ENCODE data around the gene VPS13D.
"Not testable (repeated sequence)": the region's sequence is repeated elsewhere in the genome, so short reads cannot be mapped to it uniquely, and the experiment has no call there.

The VPS13D gene

DNA sequence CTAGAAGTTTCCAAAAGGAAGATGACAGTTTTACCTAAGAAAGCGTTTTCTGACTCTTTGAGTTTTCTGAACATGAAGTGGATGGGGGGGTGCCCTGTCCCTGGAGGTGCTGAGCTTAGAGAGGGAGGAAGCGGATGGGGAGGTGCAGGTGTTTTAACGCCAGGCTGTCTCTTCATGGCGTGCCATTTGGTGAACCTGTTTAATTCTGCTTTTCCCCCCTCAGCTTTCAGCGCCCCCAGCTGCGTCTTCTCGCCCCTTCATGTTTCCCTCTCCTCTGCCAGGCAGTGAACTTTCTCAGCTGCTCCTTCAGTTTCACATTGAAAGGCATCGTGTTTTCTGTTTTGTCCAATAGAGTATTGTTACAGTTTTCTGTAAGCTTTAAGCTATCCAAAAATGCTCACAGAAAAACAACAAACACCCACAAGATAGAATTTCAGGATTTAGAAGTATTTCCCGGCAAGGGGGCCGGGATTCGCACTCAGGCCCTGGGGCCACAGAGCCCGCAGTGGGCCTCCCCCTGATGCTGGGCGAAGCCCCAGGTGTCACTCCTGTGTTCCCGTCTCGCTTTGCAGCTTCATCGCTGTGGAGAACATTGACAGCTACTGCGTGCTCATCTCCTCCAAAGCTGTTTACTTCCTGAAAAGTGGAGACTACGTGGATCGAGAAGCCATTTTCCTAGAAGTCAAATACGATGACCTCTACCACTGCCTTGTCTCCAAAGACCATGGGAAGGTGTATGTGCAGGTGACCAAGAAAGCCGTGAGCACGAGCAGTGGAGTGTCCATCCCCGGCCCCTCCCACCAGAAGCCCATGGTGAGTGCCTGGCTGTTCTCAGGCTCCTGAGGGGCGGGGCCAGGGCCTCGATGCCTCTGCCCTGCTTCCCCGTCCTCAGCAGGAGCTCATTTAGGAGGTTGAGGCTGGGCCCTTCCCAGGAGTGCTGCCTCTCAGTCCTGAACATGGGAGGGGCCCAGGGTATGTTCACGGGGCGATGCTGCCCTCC, 276.8 kb downstream of the VPS13D start:
- DNase-seq: no peak
- intact Hi-C loops (cut with DNase I): no loop called here

DNA sequence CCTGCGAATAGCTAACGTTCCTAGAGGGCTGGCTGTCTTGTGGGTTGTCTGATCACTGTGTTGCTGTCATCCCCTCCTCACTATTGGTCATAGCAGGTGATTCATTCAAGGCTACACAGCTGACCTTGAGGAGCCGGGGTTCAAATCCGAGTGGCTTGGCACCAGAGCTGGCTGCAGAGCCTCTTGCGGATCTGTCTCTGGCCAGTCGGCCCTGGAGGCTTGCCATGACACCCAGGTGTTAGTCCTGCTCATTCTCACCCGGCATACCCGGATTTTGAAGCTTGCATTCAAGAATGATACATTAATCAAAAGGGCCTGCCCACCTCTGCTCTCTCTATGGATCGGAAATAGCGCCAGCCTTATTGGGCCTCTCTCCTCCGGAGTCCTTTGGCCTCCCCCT, 277.8 kb downstream of the VPS13D start:
- intact Hi-C loops (cut with DNase I): no loop called here
- peak in 1 of 42 donors; percentile 36 for DNase-seq

DNA sequence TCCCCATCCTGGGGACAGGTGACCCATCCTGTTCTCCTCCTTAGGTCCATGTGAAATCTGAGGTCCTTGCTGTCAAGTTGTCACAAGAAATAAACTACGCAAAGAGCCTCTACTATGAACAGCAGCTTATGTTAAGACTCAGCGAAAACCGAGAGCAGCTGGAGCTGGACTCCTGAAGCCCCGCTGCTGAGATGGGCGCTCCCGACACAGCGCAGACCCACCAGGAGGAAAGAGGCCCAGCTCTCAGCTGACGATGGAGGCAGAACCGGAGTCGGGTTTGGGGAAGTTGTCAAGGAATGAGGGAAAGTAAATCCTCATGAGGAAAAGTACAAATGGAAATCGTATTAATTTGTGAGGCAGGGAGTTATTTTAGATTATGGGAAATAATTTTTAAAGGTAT, 279.0 kb downstream of the VPS13D start:
- intact Hi-C loops (cut with DNase I): no loop called here
- DNase-seq: peak in 1 of 42 donors; percentile 34

- intact Hi-C loops (cut with DNase I): loop anchor here (10.0 kb wide), 1 partner anchor 104 kb away; the partner anchor contains the start of gene DHRS3
- no peak for DNase-seq
Measured at GRCh38 chr1:12511128-12511484, 281.3 kb downstream of the VPS13D start.

DNA sequence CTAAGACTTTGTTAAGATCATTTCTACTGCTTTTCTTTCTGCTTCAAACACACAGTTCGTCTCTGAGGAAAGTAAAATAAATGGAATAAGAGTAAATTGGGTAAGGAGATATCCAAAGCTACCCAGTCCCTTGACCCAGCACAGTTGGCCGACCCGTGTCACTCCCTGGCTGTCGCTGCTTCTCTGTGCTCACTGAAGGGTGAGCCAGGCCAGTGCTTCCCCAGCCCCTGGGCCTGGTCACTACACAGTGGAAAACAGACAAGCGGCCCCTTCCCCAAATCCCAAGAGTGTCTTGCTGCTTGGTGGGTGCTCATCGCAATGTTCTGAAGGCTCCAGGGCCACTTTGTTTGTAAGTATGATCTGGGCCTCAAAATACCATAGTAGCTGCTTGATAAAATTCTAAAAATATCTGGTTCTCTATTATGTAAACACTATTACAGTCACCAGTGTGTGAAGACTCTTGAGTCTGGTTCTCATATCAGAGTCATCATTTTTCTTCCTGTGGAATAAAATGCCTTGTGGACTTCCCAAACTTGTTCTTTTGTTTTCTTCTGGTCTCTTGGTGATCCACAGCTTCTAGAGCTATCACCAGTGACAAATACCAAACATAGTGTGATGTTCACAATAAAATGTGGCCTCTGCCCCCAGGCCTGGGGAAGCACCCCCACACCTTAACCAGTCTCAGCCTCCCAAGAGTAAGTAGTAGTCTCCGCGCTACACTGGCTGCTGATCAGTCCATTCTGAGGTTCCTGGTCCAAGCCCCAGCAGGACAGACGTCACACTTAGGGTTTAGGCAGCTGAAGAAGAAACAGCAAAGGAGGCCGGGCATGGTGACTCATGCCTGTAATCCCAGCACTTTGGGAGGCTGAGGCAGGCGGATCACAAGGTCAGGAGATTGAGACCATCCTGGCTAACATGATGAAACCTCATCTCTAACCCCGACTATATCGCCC, 282.0 kb downstream of the VPS13D start:
- DNase-seq: no peak
- intact Hi-C loops (cut with DNase I): loop anchor here (10.0 kb wide), 1 partner anchor 103 kb away; the partner anchor contains the start of gene DHRS3

GRCh38 chr1:12513181-12513580, 283.4 kb downstream of the VPS13D start:
- intact Hi-C loops (cut with DNase I): loop anchor here (10.0 kb wide), 1 partner anchor 102 kb away; the partner anchor contains the start of gene DHRS3
- no peak for DNase-seq

DNA sequence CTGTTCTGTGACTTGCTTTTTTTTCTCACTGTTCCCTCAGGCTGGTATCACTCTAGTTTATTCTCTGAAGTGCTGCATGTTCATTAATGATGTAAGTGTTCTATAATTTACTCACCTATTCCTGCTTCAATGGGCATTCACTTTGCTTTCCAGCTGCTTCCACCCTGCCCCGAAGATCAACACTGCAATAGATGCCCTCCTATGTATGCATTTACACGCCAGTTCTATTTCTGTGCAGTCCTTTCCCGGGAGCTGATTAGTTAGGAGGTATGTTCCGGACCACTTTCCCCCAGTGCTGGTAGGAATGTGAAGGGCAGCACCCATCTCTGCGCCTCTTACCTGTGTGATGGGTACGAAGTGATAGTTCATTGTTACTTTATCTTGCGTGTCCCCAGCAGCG, 284.8 kb downstream of the VPS13D start:
- no peak for DNase-seq
- intact Hi-C loops (cut with DNase I): loop anchor here (10.0 kb wide), 1 partner anchor 100 kb away; the partner anchor contains the start of gene DHRS3

DNA sequence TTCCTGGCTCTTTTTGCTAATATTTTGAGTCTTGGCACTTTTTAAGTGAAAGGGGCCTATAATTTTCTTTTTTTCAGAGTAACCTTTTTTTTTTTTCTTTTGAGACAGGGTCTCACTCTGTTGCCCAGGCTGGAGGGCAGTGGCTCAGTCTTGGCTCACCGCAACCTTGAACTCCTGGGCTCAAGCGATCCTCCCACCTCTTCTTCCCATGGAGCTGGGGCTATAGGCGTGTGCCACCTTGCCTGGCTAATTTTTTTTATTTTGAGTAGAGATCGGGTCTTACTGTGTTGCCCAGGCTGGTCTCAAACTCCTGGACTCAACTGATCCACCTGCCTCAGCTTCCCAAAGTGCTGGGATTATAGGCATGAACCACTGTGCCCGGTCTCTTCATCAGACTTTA, 285.4 kb downstream of the VPS13D start:
- no peak for DNase-seq
- intact Hi-C loops (cut with DNase I): loop anchor here (10.0 kb wide), 1 partner anchor 100 kb away; the partner anchor contains the start of gene DHRS3

GRCh38 chr1:12516741-12517140, 286.9 kb downstream of the VPS13D start:
- no peak for DNase-seq
- intact Hi-C loops (cut with DNase I): loop anchor here (10.0 kb wide), 1 partner anchor 98 kb away; the partner anchor contains the start of gene DHRS3

GRCh38 chr1:12518931-12519692, 289.3 kb downstream of the VPS13D start:
- DNase-seq: peak in 25 of 42 donors; percentile 27 to 70 (median 50)
- intact Hi-C loops (cut with DNase I): loop anchor here (10.0 kb wide), 1 partner anchor 96 kb away; the partner anchor contains the start of gene DHRS3

GRCh38 chr1:12519693-12520364, 290.0 kb downstream of the VPS13D start:
- DNase-seq: no peak
- intact Hi-C loops (cut with DNase I): loop anchor here (10.0 kb wide), 1 partner anchor 95 kb away; the partner anchor contains the start of gene DHRS3

GRCh38 chr1:12521096-12521495, 291.3 kb downstream of the VPS13D start:
- intact Hi-C loops (cut with DNase I): no loop called here
- DNase-seq: peak in 1 of 42 donors; percentile 16

GRCh38 chr1:12522780-12523179, 292.9 kb downstream of the VPS13D start:
- intact Hi-C loops (cut with DNase I); DNase-seq: not testable (repeated sequence)

- DNase-seq: peak in 1 of 42 donors; percentile 7
- intact Hi-C loops (cut with DNase I): no loop called here
Measured at GRCh38 chr1:12524266-12524665, 294.4 kb downstream of the VPS13D start.

DNA sequence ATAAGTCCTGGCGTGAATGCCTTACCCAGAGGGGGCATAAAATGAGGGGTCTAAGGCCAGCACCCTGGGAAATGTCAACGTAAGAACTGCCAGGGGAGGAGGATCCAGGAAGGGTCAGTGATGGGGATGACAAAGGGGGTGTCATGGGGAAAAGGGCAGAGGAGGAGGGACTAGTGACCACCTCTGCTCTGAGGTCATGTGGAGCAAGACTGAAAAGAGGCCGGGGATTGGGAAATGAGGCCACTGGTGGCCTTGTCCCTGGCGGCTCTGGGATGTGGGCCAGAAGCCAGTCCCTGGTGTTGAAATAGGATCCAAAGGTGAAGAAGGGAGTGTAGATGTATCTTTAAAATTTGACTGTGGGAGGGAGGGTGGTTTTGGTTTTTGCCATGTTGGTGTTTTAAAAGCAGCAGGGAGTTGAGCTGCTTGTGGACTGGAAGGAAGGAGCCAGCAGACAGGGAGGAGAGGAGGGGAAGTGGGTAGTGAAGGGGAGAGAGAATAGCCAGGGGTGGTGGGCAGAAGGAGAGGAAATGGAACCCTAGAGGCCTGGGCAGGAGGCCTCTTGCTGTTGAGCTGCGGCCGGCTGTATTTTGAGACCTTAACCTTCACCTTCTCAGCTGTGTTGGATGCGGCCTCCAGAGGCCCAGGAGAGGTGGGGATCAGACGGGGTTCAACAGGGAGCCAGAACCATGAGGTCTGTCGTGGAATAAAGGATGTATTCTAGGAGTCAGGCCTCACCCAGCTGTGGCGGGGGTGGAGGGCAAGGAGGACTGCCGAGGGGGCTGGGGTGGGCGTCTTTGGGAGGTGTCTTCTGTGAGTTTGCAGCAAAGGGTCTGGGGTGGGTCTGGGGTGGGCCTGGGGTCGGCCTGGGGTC, 295.7 kb downstream of the VPS13D start:
- DNase-seq: peak in 5 of 42 donors; percentile 1 to 70 (median 35)
- intact Hi-C loops (cut with DNase I): no loop called here

GRCh38 chr1:12527564-12527963, 297.7 kb downstream of the VPS13D start:
- intact Hi-C loops (cut with DNase I): no loop called here
- peak in 1 of 42 donors; percentile 17 for DNase-seq

Data from head of caudate nucleus (tissue), 42 donors.